ENCODE measurements around the gene ILDR1.

Gene ILDR1

GRCh38 chr3:121994551-121994950 is 27.5 kb downstream of the ILDR1 start:
- no peak for TF ChIP-seq CTCF (IDR thresholded peaks at IDR 0.05; ENCODE audit: low read depth, low read length)

GRCh38 chr3:121992601-121993560 is 29.2 kb downstream of the ILDR1 start:
- H3K4me3 ChIP-seq (ENCODE audit: low read depth, low read length), result no peak overlapping the region
- no peaks in the 10 kb centered on the region for H3K36me3 ChIP-seq
- peaks cover 3% of the 10 kb centered on the region for H3K27me3 ChIP-seq
- no peak for TF ChIP-seq CTCF (IDR thresholded peaks at IDR 0.05; ENCODE audit: low read depth, low read length)
- no peaks in the 10 kb centered on the region for H3K9me3 ChIP-seq
- no peaks in the 10 kb centered on the region for H3K4me1 ChIP-seq
- no peak for DNase-seq

More at GRCh38 chr3:121994551-121994950, 27.5 kb downstream of the ILDR1 start:
- peaks cover 2% of the 10 kb centered on the region for H3K27me3 ChIP-seq
- H3K4me3 ChIP-seq (ENCODE audit: low read depth, low read length), result no peak overlapping the region
- H3K4me1 ChIP-seq, result no peaks in the 10 kb centered on the region
- no peak for DNase-seq
- H3K36me3 ChIP-seq, result no peaks in the 10 kb centered on the region
- H3K9me3 ChIP-seq, result no peaks in the 10 kb centered on the region

GRCh38 chr3:121989943-121990342 is 32.1 kb downstream of the ILDR1 start:
- no peak for TF ChIP-seq CTCF (IDR thresholded peaks at IDR 0.05; ENCODE audit: low read depth, low read length)
- no peaks in the 10 kb centered on the region for H3K9me3 ChIP-seq
- H3K27me3 ChIP-seq, result peaks cover 5% of the 10 kb centered on the region
- H3K4me3 ChIP-seq (ENCODE audit: low read depth, low read length), result no peak overlapping the region
- DNase-seq, result no peak
- H3K36me3 ChIP-seq, result no peaks in the 10 kb centered on the region
- no peaks in the 10 kb centered on the region for H3K4me1 ChIP-seq

GRCh38 chr3:121988146-121988545 is 33.9 kb downstream of the ILDR1 start:
- H3K4me3 ChIP-seq (ENCODE audit: low read depth, low read length), result no peak overlapping the region
- no peaks in the 10 kb centered on the region for H3K36me3 ChIP-seq
- no peak for TF ChIP-seq CTCF (IDR thresholded peaks at IDR 0.05; ENCODE audit: low read depth, low read length)
- no peaks in the 10 kb centered on the region for H3K4me1 ChIP-seq
- H3K9me3 ChIP-seq, result no peaks in the 10 kb centered on the region
- H3K27me3 ChIP-seq, result peaks cover 5% of the 10 kb centered on the region
- DNase-seq, result no peak

GRCh38 chr3:121985846-121986245 is 36.2 kb downstream of the ILDR1 start:
- Histone ChIP-seq H3K9me3 (no peaks in the 10 kb centered on the region), H3K4me3 (ENCODE audit: low read depth, low read length) (no peak overlapping the region), H3K36me3 (no peaks in the 10 kb centered on the region), H3K4me1 (no peaks in the 10 kb centered on the region), H3K27me3 (peaks cover 13% of the 10 kb centered on the region)
- no peak for TF ChIP-seq CTCF (IDR thresholded peaks at IDR 0.05; ENCODE audit: low read depth, low read length)
- DNase-seq, result no peak

GRCh38 chr3:121981473-121981872 is 40.6 kb downstream of the ILDR1 start:
- Histone ChIP-seq H3K9me3 (no peaks in the 10 kb centered on the region), H3K4me1 (no peaks in the 10 kb centered on the region), H3K36me3 (no peaks in the 10 kb centered on the region), H3K27me3 (peaks cover 11% of the 10 kb centered on the region), H3K4me3 (ENCODE audit: low read depth, low read length) (no peak overlapping the region)
- no peak for DNase-seq
- no peak for TF ChIP-seq CTCF (IDR thresholded peaks at IDR 0.05; ENCODE audit: low read depth, low read length)
